Measurements from ENCODE around the gene C12orf43.
"Not testable (repeated sequence)": the region's sequence is repeated elsewhere in the genome, so short reads cannot be mapped to it uniquely, and the experiment has no call there.

The C12orf43 gene

GRCh38 chr12:121060149-121061001 lies 44.1 kb upstream of the C12orf43 start:
- TF ChIP-seq, protein P1, sequence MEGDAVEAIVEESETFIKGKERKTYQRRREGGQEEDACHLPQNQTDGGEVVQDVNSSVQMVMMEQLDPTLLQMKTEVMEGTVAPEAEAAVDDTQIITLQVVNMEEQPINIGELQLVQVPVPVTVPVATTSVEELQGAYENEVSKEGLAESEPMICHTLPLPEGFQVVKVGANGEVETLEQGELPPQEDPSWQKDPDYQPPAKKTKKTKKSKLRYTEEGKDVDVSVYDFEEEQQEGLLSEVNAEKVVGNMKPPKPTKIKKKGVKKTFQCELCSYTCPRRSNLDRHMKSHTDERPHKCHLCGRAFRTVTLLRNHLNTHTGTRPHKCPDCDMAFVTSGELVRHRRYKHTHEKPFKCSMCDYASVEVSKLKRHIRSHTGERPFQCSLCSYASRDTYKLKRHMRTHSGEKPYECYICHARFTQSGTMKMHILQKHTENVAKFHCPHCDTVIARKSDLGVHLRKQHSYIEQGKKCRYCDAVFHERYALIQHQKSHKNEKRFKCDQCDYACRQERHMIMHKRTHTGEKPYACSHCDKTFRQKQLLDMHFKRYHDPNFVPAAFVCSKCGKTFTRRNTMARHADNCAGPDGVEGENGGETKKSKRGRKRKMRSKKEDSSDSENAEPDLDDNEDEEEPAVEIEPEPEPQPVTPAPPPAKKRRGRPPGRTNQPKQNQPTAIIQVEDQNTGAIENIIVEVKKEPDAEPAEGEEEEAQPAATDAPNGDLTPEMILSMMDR (IDR thresholded peaks at IDR 0.05; ENCODE audit: control insufficient read depth, insufficient read depth, low read depth, low read length, missing control alignments): peak; percentile 62
- peak overlapping the region; percentile 39 for H3K4me3 ChIP-seq (ENCODE audit: control insufficient read depth, low read depth, low read length)
- DNase-seq (ENCODE audit: low read depth): no peak

- DNase-seq (ENCODE audit: low read depth): no peak
- H3K4me3 ChIP-seq (ENCODE audit: control insufficient read depth, low read depth, low read length): no peak overlapping the region
- TF ChIP-seq, protein P1 (IDR thresholded peaks at IDR 0.05; ENCODE audit: control insufficient read depth, insufficient read depth, low read depth, low read length, missing control alignments): no peak
Measured at GRCh38 chr12:121059031-121059898, 43.0 kb upstream of the C12orf43 start.

DNA sequence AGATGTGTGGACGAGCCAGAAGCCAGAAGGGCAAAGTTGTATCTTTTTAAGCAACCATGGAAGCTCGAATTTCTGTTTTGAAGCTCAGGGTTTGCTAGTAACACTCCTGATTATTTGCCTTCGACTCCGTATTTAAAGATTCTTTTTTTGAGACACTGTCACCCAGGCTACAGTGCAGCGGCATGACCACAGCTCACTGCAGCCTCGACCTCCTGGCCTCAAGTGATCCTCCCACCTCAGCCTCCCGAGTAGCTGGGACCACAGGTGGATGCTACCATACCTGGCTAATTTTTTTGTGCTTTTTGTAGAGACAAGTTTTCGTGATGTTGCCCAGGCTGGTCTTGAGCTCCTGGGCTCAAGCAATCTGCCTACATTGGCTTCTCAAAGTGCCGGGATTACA lies 41.5 kb upstream of the C12orf43 start:
- DNase-seq (ENCODE audit: low read depth): no peak
- TF ChIP-seq, protein P1 (IDR thresholded peaks at IDR 0.05; ENCODE audit: control insufficient read depth, insufficient read depth, low read depth, low read length, missing control alignments): no peak
- H3K4me3 ChIP-seq (ENCODE audit: control insufficient read depth, low read depth, low read length): no peak overlapping the region

DNA sequence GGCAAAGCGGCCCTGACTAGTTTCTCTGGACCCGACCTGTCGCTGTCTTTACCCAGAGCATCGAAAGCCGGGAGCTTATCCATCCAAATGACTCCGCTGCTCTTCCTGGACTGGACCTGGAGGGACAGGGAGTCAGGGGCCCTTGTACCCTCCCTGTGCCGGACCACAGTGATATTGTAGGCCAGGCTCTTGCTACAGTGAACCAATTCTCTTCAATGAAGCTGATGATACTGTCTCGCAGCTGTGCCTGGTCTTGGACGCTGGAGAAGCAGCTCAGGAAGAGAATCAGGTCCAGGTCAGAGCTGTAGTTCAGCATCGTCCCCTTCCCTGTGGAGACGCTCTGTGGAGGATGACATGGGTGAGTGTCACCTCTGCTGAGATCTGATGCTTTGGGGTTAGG lies 37.4 kb upstream of the C12orf43 start:
- DNase-seq (ENCODE audit: low read depth): no peak
- H3K4me3 ChIP-seq (ENCODE audit: control insufficient read depth, low read depth, low read length): no peak overlapping the region
- TF ChIP-seq, protein P1 (IDR thresholded peaks at IDR 0.05; ENCODE audit: control insufficient read depth, insufficient read depth, low read depth, low read length, missing control alignments): no peak

DNA sequence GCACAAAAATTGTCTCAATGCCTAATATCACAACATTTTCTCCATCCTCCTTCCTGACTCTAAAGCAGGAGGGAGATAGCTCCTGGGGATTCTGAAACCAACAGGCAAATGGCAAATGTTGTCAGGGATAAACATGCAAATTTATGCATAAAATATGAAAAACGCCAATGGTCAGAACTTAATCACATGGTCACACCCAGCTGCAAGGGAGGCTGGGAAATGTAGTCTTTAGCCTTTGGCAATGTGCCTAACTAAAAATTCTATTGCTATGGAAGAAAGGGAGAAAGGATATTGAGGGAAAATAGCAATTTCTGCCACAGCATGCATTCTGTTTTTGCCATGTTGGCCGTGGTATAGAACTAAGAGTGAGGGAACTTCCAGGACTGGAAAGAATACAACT lies 34.4 kb upstream of the C12orf43 start:
- DNase-seq (ENCODE audit: low read depth): no peak
- no peak overlapping the region for H3K4me3 ChIP-seq (ENCODE audit: control insufficient read depth, low read depth, low read length)
- TF ChIP-seq, protein P1 (IDR thresholded peaks at IDR 0.05; ENCODE audit: control insufficient read depth, insufficient read depth, low read depth, low read length, missing control alignments): no peak

DNA sequence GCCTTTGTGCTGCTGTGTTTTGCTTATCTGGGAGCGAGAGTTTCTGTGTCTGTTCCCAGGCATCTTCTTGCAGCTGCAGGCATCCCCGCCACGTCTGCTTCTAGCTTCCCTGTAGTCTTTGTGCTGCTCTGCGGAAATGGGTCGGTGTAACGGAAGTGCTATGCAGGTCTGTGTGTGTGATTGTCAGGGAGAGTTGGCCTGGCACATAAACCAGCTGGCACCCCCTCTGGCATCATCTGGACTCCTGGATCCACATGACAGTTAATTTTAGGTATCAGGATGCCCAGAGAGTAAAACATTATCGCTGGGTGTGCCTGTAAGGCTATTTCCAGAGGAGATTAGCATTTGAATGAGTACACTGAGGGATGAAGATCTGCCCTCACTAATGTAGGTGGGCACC lies 32.2 kb upstream of the C12orf43 start:
- DNase-seq (ENCODE audit: low read depth): no peak
- TF ChIP-seq, protein P1 (IDR thresholded peaks at IDR 0.05; ENCODE audit: control insufficient read depth, insufficient read depth, low read depth, low read length, missing control alignments): no peak
- H3K4me3 ChIP-seq (ENCODE audit: control insufficient read depth, low read depth, low read length): no peak overlapping the region

- not testable (repeated sequence) for H3K4me3 ChIP-seq (ENCODE audit: control insufficient read depth, low read depth, low read length); DNase-seq (ENCODE audit: low read depth)
Measured at GRCh38 chr12:121047400-121047799, 31.1 kb upstream of the C12orf43 start.

Data from AG09309 (cell line).